Measurements from ENCODE around the gene SKIDA1.

GRCh38 chr10:21522631-21523406 is 2.7 kb downstream of the SKIDA1 start:
- TF ChIP-seq EZH2 (IDR thresholded peaks at IDR 0.05): no peak
- no peak for TF ChIP-seq POLR2AphosphoS5 (IDR thresholded peaks at IDR 0.05; ENCODE audit: borderline replicate concordance, low read depth, low read length)
- no peak for TF ChIP-seq FOXP2 (optimal IDR thresholded peaks at IDR 0.05; ENCODE audit: control extremely low read depth, extremely low read length, insufficient read depth)

Data from SK-N-MC (cell line).